ENCODE data around the gene DOCK11.

Gene DOCK11

GRCh38 chrX:118720058-118720707, 224.6 kb downstream of the DOCK11 start:
- no peak for TF ChIP-seq CTCF (IDR thresholded peaks at IDR 0.05; ENCODE audit: control insufficient read depth, extremely low read depth, insufficient read depth)
- DNase-seq (ENCODE audit: low read depth): no peak
- H3K4me3 ChIP-seq (ENCODE audit: low read depth, low read length): no peak overlapping the region

- DNase-seq (ENCODE audit: low read depth): no peak
- no peak overlapping the region for H3K4me3 ChIP-seq (ENCODE audit: low read depth, low read length)
- no peak for TF ChIP-seq CTCF (IDR thresholded peaks at IDR 0.05; ENCODE audit: control insufficient read depth, extremely low read depth, insufficient read depth)
These were observed 227.8 kb downstream of the DOCK11 start for GRCh38 chrX:118723376-118723775.

- no peak overlapping the region for H3K4me3 ChIP-seq (ENCODE audit: low read depth, low read length)
- no peak for DNase-seq (ENCODE audit: low read depth)
- no peak for TF ChIP-seq CTCF (IDR thresholded peaks at IDR 0.05; ENCODE audit: control insufficient read depth, extremely low read depth, insufficient read depth)
These were observed 228.8 kb downstream of the DOCK11 start for GRCh38 chrX:118724365-118724764.

GRCh38 chrX:118724775-118725174, 229.2 kb downstream of the DOCK11 start:
- H3K4me3 ChIP-seq (ENCODE audit: low read depth, low read length): no peak overlapping the region
- no peak for DNase-seq (ENCODE audit: low read depth)

GRCh38 chrX:118726396-118726795, 230.8 kb downstream of the DOCK11 start:
- TF ChIP-seq CTCF (IDR thresholded peaks at IDR 0.05; ENCODE audit: control insufficient read depth, extremely low read depth, insufficient read depth): no peak
- DNase-seq (ENCODE audit: low read depth): no peak
- peak overlapping the region; percentile 43 for H3K4me3 ChIP-seq (ENCODE audit: low read depth, low read length)

More at GRCh38 chrX:118724775-118725174, 229.2 kb downstream of the DOCK11 start:
- no peak for TF ChIP-seq CTCF (IDR thresholded peaks at IDR 0.05; ENCODE audit: control insufficient read depth, extremely low read depth, insufficient read depth)

GRCh38 chrX:118726887-118727685, 231.5 kb downstream of the DOCK11 start, which contains the start of gene IL13RA1:
Gene IL13RA1 (plus strand): TSS chrX:118727606. CDS start chrX:118727639, 33 bp downstream.
- no peak for TF ChIP-seq CTCF (IDR thresholded peaks at IDR 0.05; ENCODE audit: control insufficient read depth, extremely low read depth, insufficient read depth)
- peak; percentile 55 for DNase-seq (ENCODE audit: low read depth)
- peak within 1 kb of the TSS; percentile 62 for H3K4me3 ChIP-seq (ENCODE audit: low read depth, low read length)

All from LNCaP clone FGC (cell line).